Stimulated activated CD4-positive, alpha-beta T cell treated with anti-CD3 and anti-CD28 coated beads, Interleukin-15, amount 100 ng/mL, for 48 hours (primary cell): ENCODE data around the gene EIPR1.
"Not testable (repeated sequence)": the region's sequence is repeated elsewhere in the genome, so short reads cannot be mapped to it uniquely, and the experiment has no call there.

Source experiments
- DNase-seq, 2 donors: peaks; one replicate each; pipeline ENCODE4 v3.0.0-alpha.2; 2020; ENCODE audit warnings: low read depth in 2 of 2

Gene EIPR1

DNA sequence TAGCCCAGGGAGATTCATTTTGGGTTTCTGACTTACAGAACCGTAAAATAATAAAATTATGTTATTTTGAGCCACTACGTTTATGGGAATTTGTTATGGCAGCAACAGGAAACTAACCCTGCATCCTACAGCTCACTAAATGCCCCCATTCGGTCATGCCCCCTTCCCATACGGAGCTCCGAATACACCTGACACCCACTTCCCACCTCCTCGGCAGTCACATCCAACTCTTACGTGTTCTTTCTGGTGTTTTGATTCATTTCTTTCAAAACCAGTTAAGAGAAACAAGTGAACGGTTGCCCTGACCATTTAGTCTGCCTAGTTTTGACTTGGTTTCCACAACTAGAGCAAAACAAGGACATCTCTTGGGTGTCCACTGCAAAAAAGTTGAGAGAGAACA, 19.7 kb downstream of the EIPR1 start:
- DNase-seq = no peak

DNA sequence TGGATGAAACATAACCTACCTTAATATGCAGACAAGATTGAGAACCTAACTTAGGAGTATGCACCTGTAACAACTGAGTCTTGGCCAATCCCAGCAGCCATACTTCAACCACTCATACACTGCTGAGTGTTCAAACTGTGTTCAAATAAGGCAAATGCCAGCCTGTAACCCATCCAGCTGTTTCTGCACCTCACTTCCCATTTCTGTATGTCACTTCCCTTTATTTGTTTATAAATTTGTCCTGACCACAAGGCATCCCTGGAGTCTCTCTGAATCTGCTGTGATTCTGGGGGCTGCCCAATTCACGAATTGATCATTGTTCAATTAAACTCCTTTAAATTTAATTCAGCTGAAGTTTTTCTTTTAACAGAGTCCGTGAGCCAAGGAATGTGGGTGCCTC, 20.2 kb downstream of the EIPR1 start:
- DNase-seq = not testable (repeated sequence)

DNA sequence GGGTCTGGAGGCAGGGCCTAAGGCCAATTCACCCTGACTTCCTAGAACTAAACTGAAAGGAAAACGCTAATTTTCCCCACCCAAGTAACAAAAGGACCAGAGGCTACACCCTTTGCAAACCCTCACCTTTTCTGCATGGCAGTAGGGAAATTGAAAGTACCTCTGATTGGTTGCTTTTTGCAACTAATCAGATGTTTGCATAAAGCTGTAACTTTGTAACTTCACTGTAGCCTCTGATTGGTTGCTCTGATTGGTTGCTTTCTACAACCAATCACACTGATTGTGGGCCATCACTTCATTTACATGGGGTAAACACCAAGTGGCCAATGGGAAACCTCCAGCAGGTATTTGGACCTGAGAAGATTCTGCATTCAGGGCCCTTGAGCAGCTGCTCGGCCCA, 20.8 kb downstream of the EIPR1 start:
- DNase-seq = no peak

DNA sequence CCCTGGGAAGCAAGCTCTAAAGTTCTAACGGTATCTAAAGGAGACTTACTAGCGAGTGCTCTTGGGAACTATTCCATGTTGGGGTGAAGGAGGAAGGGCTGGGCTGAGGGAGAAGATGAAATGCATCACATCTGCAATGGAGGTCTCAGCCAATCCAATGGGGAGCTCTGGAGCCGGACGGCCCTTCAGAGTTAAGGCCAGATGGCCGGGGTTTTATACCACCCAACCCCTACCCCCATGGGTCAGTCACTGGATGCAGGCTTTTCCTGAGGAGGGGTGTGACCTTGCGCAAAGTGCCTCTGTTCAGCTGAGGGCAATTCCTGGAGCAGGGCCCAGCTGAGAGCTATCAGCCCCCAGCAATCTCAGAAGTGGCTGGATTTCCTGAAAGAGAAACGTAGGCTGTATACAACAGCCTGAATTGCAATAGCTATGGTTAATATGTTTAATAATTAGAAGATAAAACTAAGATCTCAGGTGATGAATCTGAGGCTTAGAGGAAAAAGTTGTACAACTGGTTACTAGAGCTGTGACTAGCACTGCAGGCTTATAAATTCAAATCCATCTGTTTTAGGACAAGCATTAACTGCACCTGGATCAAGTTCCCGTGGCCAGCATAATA, 21.6 kb downstream of the EIPR1 start:
- DNase-seq = no peak

DNA sequence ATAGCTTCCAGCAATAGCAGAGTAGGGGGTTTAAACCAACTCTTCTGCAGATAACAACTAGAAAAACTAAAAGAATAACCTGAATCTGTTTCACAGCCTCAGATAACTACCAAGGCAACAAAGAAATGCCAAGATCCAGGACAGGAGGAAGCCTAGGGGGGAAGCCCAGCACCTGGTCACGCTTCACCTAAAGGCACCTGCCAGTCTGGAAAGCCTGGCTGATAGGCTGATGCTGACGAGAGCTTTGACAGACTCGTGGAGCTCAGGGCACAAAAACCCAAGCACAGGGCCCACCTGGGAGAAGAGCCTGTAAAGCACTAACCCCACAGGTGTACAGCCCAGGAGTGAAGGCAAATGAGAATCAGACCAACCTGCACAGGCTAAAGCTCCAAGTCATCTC, 22.6 kb downstream of the EIPR1 start:
- DNase-seq = no peak

DNA sequence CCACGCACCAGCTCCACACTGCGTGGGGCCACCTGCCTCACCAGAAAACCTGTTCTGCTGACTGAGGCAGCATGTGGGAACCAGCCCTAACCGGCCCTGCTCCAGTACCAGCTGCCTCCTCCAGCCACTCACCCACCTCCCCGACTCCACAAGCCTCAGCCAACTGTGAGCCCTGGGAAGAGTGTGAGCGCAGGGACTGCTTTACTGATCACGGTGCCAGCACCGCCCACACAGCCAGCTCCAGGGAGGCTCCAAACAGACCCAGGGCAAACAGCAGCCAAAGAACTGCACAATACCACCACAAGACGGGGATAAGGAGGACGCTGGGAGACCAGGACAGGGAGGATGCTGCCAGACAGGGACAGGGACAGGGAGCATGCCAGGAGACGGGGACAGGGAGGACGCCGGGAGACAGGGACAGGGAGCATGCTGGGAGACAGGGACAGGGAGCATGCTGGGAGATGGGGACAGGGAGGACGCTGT, 28.4 kb downstream of the EIPR1 start:
- no peak for DNase-seq

DNA sequence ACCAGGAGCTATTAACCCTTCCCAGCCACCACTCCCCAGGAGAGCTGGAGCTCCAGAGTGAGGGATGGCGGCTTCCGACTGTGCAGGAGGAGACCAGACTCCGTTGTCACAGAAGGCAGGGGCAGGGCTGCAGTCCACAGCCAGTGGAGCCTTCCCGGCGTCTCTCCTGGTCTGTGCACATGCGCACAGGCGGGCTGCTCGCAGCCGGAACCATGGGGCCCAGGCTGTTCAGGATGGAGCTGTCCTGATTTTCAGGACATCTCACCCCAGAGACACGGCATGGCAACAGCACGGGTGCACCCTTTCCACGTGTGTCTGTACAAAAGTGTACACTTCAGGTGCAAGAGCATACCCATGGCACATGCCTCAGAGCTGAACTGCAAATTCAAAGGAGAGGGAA, 28.9 kb downstream of the EIPR1 start:
- no peak for DNase-seq

DNA sequence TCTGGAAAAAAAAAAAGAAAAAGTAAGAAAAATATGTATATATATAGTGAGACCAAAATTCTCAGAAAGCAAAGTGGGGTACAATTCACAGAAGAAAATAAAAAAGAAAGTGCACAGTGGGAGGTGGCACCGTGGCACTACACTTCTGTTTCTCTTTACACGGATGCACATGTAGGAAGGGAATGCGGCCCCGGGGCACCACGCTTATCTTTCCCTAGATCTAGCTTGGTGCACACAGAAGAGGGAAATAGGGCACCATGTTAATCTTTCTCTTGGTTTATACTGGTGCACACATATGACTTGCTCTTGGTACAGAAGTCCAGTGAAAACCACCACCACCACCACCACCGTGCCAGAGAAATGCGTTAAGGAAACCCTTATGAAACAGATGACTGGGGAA, 32.0 kb downstream of the EIPR1 start:
- no peak for DNase-seq

DNA sequence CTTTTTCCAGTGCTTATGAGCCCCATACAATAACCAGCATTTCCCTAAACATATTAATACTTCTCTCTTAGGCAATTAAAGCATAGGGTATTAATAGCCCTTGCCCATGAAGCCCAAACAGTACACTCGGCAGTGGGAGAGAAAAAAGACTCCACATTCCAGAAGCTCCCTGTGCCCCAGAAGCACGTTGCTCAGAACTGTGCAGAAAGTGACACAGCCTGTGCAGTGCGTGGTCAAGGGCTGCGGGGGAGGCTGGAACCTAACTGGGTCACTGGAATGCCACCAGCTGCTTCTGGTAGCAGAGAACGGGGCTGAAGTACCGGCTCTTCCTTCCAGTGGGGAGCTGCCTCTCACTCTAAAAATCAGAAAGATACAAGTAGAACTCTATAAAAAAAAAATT, 32.7 kb downstream of the EIPR1 start:
- no peak for DNase-seq

DNA sequence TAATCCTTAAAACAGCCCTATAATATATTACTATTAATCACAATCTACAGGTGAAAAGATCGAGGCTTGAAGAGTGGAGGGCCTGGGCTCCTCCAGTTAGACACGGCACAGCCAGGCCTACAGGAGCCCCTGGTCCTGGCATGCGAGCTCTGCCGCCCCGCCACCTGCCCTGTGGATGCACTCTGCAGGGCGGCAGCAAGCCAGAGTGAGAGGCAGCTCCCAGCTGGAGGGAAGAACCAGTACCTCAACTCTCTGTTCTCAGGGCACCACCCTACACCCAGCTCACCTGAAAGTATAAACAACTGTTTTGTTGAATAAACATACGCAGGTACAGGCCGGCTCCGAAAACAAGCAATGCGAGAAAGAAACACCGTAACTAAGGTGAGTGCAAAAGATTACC, 34.6 kb downstream of the EIPR1 start:
- DNase-seq = no peak

DNA sequence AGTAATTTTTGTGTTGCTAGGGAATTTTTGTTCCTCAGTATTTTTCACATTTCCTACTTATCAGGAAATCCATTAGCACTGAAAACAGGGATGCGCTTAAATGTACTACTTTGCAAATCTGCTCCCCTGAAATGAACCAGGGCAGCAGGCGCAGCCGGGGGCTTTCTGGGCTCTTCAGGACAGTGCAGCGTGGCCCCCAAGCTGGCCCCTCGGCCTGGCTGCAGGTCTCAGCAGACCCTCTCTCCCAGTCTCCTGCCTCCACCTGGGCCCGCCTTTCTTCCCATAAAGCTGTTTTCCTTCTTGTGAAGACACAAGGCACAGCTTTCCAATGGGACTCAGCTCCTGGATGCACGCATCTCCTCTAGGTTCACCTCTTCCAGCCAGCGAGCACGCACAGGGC, 35.3 kb downstream of the EIPR1 start:
- no peak for DNase-seq

DNA sequence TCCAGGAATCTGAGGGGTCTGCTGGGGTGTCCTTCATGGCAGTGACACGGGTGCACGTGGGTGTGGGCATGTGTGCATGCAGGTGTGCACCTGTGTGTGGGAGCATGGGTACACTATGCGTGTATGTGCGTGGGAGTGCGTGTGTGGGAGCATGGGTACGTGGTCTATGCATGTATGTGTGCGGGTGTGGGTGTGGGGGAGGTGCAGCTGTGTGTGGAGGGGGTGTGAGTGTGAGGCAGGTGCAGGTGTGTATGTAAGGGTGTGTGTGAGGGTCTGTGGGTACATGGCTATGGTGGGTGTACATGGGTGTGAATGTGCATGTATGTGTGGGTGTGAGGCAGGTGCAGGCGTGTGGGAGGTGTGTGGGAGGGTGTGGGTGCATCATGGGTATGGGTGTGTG, 36.3 kb downstream of the EIPR1 start:
- DNase-seq = no peak

DNA sequence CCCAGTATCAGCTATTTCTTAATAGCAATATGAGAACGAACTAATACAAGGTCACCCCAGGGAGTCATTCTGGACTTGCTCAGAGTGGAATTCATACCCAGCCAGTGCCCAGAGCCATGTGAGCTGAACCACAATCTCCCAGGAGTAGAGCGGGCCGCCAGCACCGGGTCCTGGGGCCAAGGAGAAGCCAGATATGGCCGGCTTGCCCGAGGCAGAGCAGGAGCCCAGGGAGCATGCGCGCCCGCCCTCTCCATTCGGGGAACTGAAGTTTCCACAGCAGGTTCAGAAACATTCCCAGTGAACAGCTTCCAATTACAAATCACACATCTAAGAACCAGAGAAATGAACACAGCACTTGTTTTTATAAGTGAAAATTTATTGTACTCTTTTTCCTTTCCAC, 37.5 kb downstream of the EIPR1 start:
- no peak for DNase-seq

DNA sequence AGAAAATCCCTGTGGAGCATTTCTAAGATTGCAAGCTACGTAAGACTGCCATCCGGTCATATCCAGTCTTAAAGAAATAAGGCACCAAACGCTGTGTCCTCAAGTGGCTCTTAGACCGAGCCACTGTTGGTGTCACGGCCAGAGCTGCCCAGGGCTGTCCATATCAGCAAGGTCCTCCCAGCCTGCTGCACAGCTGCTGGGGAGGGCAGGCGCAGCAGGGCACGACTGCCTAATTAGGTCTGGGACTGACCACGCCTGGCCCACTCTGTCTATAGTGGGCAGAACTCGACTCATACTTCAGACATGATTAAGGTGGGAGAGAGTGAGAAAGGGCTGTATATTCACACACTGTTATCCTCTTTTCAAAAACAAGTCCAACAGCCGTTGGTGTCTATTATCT, 39.3 kb downstream of the EIPR1 start:
- no peak for DNase-seq

DNA sequence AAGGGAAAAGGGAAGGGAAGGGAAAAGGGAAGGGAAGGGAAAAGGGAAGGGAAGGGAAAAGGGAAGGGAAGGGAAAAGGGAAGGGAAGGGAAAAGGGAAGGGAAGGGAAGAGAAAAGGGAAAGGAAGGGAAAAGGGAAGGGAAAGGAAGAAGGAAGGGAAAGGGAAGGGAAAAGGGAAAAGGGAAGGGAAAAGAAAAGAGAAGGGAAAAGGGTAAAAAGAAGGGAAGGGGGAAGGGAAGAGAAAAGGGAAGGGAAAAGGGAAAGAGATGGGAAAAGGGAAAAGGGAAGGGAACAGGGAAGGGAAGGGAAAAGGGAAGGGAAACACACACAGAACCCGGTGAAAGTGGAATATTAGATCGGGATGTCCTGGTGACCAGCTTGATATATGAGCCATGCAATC, 40.8 kb downstream of the EIPR1 start:
- DNase-seq = no peak

DNA sequence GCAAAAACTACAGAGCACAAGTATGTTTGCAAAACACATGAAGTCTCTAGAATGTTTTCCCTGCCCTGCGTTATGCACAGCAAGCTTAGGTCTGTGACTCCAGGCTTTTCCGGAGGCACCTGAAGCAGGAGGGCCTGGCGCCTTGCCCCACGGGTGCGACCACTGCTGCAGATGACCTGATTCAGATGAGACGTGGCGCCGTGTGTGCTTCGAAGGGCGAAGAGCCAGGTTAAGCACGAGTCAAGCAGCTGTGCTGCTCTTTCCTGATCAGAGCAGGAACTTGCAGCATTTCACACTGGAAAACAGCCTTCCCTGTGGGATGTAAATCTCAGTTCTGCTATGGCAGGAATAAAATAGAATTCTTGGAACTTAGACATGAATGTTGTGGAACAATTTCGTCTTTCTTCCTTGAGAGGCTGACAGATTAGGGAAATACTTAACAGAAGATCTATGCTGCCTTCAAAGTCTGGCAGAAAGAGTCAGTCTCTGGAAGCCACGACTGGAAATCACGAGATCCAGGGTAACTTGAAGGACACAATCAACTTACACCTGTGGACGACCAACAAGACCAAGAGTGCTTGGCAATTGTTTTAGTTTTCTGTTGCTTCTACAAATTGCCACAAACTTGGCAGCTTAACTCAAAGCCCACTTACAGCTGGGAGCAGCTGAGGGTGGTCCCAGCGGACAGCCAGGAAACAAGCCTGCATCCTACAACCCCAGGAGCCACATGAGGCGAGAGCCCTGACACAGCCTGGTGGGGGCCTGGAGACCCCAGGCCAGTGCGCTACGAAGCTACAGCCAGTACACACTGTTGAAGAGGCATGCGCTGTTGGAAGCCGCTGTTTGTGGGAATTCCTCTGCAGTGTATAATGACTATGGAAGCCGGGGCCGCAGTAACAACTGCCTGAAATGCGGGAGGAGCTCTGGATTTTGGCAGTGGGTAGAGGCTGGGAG, 42.9 kb downstream of the EIPR1 start:
- DNase-seq = no peak

DNA sequence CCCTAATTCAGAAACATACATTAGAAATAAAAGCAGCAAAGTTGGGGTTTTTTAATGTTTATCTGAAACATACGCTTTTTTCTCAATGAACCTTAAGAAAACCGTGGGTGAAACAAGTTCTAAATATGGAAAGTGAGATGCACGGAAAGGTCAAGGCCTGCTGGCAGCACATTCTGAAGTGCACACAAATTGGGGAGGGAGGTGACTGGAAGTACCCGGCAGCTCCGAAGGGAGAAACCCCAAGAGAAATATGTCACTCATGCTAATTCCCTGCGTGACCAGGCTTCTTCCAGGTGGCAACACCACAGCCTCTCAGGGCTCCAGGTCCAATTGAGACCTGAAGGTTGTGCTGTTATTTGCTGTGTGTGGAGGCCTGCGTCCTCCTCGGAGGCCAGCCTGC, 45.5 kb downstream of the EIPR1 start:
- no peak for DNase-seq

DNA sequence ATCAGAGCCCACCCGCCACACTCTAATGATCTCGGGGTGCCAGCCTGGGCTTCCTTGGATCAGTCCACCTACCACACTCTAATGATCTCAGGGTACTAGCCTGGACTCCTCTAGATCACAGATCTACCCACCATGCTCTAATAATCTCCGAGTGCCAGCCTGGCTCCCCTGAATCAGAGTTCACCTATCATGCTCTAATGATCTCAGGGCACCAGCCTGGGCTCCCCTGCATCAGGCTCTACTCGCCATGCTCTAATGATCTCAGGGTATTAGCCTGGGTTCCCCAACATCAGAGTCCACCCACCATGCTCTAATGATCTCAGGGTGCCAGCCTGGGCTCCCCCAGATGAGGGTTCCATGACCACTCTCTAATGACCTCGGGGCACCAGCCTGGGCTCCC, 48.1 kb downstream of the EIPR1 start:
- no peak for DNase-seq

DNA sequence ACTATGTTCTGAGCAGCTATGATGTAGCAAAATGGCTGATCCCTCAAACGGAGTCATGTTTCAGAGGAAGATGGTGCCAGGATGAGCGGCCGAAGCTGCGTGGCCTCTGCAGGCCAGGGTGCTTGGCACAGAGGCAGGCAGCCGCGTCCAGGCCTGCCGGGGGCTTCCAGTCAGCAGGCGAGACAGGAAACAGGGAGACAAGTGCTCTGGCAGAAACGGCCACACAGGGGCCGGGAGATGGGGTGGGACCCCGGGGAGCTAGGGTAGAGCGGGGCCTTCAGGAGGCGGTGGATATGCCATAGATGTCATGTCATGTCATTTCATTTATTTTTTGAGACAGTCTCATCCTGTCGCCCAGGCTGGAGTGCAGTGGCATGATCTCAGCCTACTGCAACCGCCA, 50.7 kb downstream of the EIPR1 start:
- DNase-seq = no peak

DNA sequence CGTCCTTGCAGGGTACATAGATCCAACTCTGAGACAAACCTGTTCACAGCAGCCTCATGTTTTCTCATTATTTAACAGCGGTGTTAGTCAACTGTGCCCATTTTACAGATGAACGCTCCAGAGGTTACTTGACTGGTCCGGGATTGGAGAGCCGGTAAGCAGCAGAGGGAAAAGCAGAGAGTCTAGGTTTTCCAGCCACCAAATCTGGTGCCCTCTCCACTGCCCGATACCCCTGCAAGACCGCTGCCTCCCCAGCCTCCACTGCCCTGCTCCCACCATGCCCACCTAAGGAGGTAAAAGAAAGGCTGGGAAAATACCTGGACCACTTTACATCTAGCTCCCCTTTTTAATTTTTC, 51.5 kb downstream of the EIPR1 start:
- DNase-seq = no peak

DNA sequence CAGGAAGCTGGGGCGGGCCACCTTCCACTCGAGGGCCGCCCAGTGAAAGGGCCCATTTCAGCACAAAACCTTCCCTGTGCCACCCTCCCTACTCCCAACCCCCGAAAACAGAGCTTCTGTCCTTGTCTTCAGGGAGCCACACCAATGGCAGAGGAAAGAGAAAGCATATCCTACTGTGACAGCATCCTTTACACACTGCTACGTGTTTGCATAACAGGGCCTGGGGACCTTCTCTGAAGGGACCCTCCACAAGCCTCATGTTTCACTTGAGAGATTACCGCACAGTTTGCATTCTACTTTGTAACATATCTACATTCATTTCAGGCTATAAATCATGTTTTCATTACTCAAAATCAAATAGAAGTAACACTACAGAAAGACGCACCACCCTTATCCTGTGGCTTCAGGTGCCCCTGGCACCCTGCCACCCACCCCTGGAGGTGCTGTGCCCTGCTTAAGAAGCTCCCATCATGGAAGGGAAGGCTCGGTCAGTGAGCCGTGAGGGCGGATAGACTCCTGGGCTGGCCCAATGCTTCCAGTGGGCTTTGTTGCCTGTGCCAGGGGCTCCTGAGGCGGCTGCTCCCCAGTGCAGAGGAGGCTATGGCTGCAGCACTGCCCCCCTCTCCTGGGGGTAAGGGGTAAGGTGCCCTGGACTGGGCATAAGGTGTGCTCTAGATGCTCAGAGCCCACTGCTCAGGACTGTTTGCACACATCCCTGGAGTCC, 52.0 kb downstream of the EIPR1 start:
- no peak for DNase-seq

DNA sequence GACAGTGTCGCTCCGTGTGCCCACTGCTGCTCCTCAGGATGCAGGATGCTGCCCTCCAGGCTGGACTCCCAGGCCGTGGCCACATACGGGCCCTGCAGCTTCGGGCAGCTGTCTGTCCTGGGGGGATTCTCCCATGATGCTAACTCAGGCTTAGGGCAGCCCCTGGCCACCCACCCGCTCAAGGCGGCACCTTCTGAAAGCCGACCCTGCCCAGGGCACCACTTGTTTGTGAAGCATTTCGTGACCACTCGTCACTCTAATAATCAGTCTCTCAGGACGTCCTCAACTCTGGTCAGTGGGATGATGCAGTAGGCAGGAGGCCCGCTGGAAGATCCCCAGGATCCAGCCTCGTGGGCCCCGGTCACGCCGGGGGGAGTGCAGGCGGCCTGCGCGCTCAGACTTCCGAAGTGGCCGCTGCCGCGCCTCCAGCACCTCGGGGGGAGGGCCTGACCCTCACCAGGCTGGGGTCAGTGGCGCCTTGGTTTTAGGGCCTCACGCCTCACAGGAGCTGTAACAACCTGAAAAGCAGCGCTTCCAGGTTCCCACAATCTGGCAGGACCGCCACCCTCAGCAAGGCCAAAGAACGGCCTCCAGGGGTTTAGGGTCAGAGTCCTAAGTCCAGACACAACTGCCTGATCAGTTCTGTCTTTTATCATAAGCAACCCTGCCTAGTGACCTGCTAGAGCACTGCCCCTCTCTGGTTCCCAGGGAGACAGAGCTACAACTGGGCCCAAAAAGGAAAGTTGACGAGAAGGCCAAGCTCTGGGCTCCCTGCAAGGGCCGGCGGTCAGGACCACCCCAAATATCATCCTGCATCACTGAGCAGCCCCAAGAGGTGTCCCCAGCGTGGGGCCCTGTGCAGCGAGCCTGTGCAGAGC, 53.0 kb downstream of the EIPR1 start:
- no peak for DNase-seq
